Measurements from ENCODE around the gene DIDO1. TPM values are rescaled to one million over a fixed set of nuclear protein-coding genes. Genes with fewer than 3 reads are reported as not detected.

Gene DIDO1
- total and polyA plus RNA-seq, 9 of the 15 experiments (the other 6 are each of a cell fraction or from before 2014, with no cell fraction given) = 4.4 to 46.8 (median 31.2) TPM

DNA sequence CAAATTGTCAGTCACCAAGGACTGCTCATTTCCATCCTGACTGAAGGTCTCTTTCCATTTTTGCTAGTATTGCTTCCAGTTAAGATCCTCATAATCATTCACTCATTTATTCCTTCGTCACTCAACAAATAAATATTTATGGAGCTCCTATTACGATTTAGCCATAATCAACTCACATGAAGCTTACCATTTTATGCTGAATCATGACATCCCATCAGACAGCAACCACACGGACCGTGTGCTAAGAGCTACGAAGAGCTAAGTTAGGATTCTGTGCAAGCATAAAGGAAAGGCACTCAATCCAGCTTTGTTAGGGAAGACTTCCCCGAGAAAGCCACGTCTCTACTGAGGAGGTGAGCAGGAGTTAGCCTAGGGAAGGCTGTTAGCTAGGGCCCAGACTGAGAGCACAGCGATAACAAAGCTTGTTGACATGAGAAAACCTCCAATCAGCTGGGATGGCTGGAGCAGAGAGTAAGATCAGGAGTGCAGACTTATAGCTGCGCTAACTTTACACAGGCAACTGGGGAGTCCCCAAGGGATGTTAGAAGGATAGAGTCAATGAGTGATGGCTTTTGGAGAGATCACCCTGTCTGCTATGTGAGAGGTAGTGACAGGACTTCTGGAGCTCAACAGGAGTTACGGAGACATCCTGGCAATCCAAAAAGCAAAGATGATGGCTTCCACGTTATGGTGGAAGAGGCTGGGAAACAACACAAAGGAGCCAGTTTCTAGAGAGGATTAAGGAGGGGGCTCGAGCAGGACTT is 9.1 kb upstream of the DIDO1 start (continued):
- TF ChIP-seq, protein P1, sequence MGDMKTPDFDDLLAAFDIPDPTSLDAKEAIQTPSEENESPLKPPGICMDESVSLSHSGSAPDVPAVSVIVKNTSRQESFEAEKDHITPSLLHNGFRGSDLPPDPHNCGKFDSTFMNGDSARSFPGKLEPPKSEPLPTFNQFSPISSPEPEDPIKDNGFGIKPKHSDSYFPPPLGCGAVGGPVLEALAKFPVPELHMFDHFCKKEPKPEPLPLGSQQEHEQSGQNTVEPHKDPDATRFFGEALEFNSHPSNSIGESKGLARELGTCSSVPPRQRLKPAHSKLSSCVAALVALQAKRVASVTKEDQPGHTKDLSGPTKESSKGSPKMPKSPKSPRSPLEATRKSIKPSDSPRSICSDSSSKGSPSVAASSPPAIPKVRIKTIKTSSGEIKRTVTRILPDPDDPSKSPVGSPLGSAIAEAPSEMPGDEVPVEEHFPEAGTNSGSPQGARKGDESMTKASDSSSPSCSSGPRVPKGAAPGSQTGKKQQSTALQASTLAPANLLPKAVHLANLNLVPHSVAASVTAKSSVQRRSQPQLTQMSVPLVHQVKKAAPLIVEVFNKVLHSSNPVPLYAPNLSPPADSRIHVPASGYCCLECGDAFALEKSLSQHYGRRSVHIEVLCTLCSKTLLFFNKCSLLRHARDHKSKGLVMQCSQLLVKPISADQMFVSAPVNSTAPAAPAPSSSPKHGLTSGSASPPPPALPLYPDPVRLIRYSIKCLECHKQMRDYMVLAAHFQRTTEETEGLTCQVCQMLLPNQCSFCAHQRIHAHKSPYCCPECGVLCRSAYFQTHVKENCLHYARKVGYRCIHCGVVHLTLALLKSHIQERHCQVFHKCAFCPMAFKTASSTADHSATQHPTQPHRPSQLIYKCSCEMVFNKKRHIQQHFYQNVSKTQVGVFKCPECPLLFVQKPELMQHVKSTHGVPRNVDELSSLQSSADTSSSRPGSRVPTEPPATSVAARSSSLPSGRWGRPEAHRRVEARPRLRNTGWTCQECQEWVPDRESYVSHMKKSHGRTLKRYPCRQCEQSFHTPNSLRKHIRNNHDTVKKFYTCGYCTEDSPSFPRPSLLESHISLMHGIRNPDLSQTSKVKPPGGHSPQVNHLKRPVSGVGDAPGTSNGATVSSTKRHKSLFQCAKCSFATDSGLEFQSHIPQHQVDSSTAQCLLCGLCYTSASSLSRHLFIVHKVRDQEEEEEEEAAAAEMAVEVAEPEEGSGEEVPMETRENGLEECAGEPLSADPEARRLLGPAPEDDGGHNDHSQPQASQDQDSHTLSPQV (IDR thresholded peaks at IDR 0.05) = no peak
- TF ChIP-seq WHSC1 (IDR thresholded peaks at IDR 0.05; ENCODE audit: low read length) (no peak), RHOXF2B (CRISPR knock-in tag; conservative IDR thresholded peaks at IDR 0.05) (no peak), KHSRP (IDR thresholded peaks at IDR 0.05) (no peak), MXI1 (IDR thresholded peaks at IDR 0.05; ENCODE audit: low read depth, low read length) (no peak), MYC (IDR thresholded peaks at IDR 0.05; ENCODE audit: low read depth, low read length) (no peak), MYC (CRISPR knock-in tag; IDR thresholded peaks at IDR 0.05; ENCODE audit: borderline replicate concordance, low read depth) (no peak), EP300 (IDR thresholded peaks at IDR 0.05; ENCODE audit: low read length) (no peak), CXXC5 (CRISPR knock-in tag; IDR thresholded peaks at IDR 0.05) (no peak), SMARCA4 (IDR thresholded peaks at IDR 0.05) (no peak), NCOA4 (IDR thresholded peaks at IDR 0.05; ENCODE audit: partially characterized antibody) (no peak), LARP7 (IDR thresholded peaks at IDR 0.05) (no peak), SP2 (IDR thresholded peaks at IDR 0.05; ENCODE audit: extremely low read depth, low read depth, low read length, poor library complexity, severe bottlenecking) (no peak), NFE2L1 (tag; IDR thresholded peaks at IDR 0.05; ENCODE audit: borderline replicate concordance, low read depth) (peak; percentile 68), MAFG (tag; conservative IDR thresholded peaks at IDR 0.05) (peak; percentile 95), ZNF589 (CRISPR knock-in tag; IDR thresholded peaks at IDR 0.05; ENCODE audit: low read depth) (no peak), STAT5A (IDR thresholded peaks at IDR 0.05; ENCODE audit: borderline replicate concordance, low read length) (no peak), POLR2AphosphoS5 (IDR thresholded peaks at IDR 0.05; ENCODE audit: control insufficient read depth, insufficient read depth, low read depth, low read length) (no peak), MAFK (IDR thresholded peaks at IDR 0.05; ENCODE audit: low read length) (peak; percentile 83)
- TF ChIP-seq, protein P2, sequence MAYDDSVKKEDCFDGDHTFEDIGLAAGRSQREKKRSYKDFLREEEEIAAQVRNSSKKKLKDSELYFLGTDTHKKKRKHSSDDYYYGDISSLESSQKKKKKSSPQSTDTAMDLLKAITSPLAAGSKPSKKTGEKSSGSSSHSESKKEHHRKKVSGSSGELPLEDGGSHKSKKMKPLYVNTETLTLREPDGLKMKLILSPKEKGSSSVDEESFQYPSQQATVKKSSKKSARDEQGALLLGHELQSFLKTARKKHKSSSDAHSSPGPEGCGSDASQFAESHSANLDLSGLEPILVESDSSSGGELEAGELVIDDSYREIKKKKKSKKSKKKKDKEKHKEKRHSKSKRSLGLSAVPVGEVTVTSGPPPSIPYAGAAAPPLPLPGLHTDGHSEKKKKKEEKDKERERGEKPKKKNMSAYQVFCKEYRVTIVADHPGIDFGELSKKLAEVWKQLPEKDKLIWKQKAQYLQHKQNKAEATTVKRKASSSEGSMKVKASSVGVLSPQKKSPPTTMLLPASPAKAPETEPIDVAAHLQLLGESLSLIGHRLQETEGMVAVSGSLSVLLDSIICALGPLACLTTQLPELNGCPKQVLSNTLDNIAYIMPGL (CRISPR knock-in tag; IDR thresholded peaks at IDR 0.05) = no peak
- TF ChIP-seq, protein P3, sequence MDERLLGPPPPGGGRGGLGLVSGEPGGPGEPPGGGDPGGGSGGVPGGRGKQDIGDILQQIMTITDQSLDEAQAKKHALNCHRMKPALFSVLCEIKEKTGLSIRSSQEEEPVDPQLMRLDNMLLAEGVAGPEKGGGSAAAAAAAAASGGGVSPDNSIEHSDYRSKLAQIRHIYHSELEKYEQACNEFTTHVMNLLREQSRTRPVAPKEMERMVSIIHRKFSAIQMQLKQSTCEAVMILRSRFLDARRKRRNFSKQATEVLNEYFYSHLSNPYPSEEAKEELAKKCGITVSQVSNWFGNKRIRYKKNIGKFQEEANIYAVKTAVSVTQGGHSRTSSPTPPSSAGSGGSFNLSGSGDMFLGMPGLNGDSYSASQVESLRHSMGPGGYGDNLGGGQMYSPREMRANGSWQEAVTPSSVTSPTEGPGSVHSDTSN (CRISPR knock-in tag; IDR thresholded peaks at IDR 0.05; ENCODE audit: low read depth) = no peak
- TF ChIP-seq, protein P3 (tag; conservative IDR thresholded peaks at IDR 0.05; ENCODE audit: low read depth) = peak; percentile 21; the same call in 1 of the 2 replicates

Data from K562 (cell line).